Measurements from ENCODE around the gene SMAGP. TPM values are rescaled to one million over a fixed set of nuclear protein-coding genes. Genes with fewer than 3 reads are reported as not detected.

SMAGP gene
- total RNA-seq, 6 experiments from 2014 or later: 2.9 to 9.7 (median 5.6) TPM

DNA sequence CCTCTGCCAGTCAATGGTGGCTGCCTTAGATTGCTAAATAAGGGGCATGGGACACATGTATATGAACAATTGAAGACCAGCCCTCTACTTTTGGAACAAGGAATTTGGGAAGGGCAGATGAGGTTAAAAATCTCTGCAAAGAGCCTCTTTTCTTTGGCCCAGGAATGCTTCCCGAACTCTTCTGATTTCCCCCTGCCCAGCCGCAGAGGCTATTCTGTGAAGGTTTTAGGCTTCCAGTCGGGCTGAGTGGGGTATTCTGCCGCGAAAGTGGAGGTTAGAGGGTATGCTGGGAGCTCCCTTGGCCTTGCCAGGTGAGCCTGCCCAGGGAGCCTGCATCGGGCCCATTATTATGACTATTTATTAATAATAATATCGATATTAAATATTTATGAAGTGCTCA lies 53.6 kb downstream of the SMAGP start:
- Histone ChIP-seq H3K9me3 (no peaks in the 10 kb centered on the region), H3K4me1 (peaks cover 0 to 14% (median 3%) of the 10 kb centered on the region in 4 donors), H3K36me3 (no peaks in the 10 kb centered on the region), H3K27ac (peak overlapping the region in 2 of 3 donors; percentile 77 to 92), H3K4me3 (peak overlapping the region; percentile 75 to 83 (median 75)), H3K27me3 (no peaks in the 10 kb centered on the region)
- 49% methylated on average over 7 of the region's 7 CpGs for WGBS (ENCODE audit: insufficient coverage, low coverage, low lambda C conversion rate, missing lambda C conversion rate)
- DNase-seq (no peak), ATAC-seq (no peak)
- no peak for TF ChIP-seq POLR2A (IDR thresholded peaks at IDR 0.05)
- TF ChIP-seq, protein P1, sequence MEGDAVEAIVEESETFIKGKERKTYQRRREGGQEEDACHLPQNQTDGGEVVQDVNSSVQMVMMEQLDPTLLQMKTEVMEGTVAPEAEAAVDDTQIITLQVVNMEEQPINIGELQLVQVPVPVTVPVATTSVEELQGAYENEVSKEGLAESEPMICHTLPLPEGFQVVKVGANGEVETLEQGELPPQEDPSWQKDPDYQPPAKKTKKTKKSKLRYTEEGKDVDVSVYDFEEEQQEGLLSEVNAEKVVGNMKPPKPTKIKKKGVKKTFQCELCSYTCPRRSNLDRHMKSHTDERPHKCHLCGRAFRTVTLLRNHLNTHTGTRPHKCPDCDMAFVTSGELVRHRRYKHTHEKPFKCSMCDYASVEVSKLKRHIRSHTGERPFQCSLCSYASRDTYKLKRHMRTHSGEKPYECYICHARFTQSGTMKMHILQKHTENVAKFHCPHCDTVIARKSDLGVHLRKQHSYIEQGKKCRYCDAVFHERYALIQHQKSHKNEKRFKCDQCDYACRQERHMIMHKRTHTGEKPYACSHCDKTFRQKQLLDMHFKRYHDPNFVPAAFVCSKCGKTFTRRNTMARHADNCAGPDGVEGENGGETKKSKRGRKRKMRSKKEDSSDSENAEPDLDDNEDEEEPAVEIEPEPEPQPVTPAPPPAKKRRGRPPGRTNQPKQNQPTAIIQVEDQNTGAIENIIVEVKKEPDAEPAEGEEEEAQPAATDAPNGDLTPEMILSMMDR (IDR thresholded peaks at IDR 0.05): no peak
- intact Hi-C loops (cut with DNase I): no loop called here

DNA sequence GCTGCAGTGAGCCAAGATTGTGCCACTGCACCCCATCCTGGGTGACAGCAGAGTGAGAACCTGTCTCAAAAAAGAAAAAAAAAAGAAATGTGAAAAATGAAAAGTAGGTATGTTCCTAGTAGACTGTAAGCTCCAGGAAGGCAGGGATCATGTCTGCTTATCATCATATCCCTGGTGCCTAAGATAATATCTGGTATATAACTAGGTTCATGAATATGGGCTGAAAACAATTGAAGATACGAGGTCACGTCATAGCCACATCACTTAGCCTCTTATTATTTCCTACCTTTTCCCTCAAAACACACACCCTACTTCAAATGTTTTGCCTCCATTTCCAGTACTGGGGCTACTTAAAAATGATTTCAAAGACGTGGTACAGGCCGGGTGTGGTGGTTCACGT lies 55.3 kb downstream of the SMAGP start:
- H3K4me1 ChIP-seq: peaks cover 0 to 14% (median 3%) of the 10 kb centered on the region in 4 donors
- DNase-seq (no peak), ATAC-seq (no peak)
- H3K9me3 ChIP-seq: no peaks in the 10 kb centered on the region
- WGBS (ENCODE audit: insufficient coverage, low coverage, low lambda C conversion rate, missing lambda C conversion rate): 83% methylated on average over 2 of the region's 5 CpGs
- TF ChIP-seq POLR2A (IDR thresholded peaks at IDR 0.05): no peak
- TF ChIP-seq, protein P1 (IDR thresholded peaks at IDR 0.05): no peak
- no peak overlapping the region for H3K4me3 ChIP-seq
- intact Hi-C loops (cut with DNase I): no loop called here
- H3K36me3 ChIP-seq: no peaks in the 10 kb centered on the region
- H3K27ac ChIP-seq: no peak overlapping the region
- H3K27me3 ChIP-seq: no peaks in the 10 kb centered on the region

DNA sequence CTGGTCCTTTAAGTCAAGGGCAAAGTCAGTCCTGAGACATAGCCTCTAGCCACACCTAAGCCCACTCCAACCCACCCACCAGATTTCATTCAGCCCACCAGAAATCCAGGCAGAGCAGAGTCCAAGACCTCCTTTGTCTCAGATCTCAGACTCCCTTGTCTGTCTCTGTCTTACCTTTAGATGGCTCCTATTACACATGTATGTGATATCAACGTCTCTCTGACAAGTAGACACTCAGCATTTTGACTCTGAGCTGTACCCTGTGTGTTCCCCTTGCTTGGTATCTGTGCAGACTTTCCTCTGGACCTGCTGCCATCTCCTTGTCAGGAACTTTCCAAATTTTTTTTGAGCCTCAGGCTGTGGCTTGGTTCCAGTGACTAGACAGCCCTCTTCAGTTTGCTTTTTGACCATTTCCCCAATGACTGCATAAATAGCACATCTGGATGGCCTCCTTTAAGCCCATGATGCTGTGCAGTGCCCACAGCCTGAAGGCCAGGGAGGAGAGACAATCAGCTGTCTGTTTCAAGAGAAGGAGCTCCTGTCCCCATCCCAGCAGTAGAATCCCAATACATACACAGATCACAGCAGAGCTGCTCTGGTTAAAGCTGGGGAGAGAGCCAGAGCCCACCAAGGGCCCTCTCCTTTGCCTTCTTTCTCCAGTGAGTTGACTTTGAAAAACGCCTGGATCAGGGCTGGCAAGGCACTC lies 59.4 kb downstream of the SMAGP start:
- DNase-seq: no peak
- no peak for TF ChIP-seq POLR2A (IDR thresholded peaks at IDR 0.05)
- TF ChIP-seq, protein P1 (IDR thresholded peaks at IDR 0.05): no peak
- Histone ChIP-seq H3K27me3 (no peaks in the 10 kb centered on the region), H3K4me3 (no peak overlapping the region), H3K9me3 (no peaks in the 10 kb centered on the region), H3K4me1 (no peaks in the 10 kb centered on the region), H3K36me3 (no peaks in the 10 kb centered on the region), H3K27ac (no peak overlapping the region)
- WGBS (ENCODE audit: insufficient coverage, low coverage, low lambda C conversion rate, missing lambda C conversion rate): 52% methylated on average over 2 of the region's 2 CpGs
- ATAC-seq: no peak
- intact Hi-C loops (cut with DNase I): no loop called here

DNA sequence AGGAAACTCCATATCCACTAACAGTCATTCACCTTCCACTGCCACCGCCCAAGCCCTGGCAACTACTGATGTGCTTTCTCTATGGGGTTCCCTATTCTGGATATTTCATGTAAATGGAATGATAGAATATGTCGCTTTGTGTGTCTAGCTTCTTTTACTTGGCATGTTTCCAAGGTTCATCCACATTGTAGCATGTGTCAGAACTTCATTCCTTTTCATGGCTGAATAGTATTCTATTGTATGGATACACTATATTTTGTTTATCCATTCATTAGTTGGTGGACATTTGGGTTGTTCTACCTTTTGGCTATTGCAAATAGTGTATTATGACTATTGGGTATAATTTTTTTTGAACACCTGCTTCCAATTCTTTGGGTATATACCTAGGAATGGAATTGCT lies 61.0 kb downstream of the SMAGP start:
- no peak for DNase-seq
- WGBS (ENCODE audit: insufficient coverage, low coverage, low lambda C conversion rate, missing lambda C conversion rate): 71% methylated on average over 2 of the region's 2 CpGs

More for the DNA sequence above, 61.0 kb downstream of the SMAGP start:
- H3K27me3 ChIP-seq: no peaks in the 10 kb centered on the region
- TF ChIP-seq, protein P1 (IDR thresholded peaks at IDR 0.05): no peak
- no peak for TF ChIP-seq POLR2A (IDR thresholded peaks at IDR 0.05)
- no peak for ATAC-seq
- H3K4me3 ChIP-seq: no peak overlapping the region
- no peaks in the 10 kb centered on the region for H3K4me1 ChIP-seq
- no peak overlapping the region for H3K27ac ChIP-seq
- no peaks in the 10 kb centered on the region for H3K9me3 ChIP-seq
- H3K36me3 ChIP-seq: no peaks in the 10 kb centered on the region
- intact Hi-C loops (cut with DNase I): no loop called here

Measured in right lobe of liver (tissue), 6 donors.